Liver (tissue), 9 donors: ENCODE data around the gene RHOU. TPM values are rescaled to one million over a fixed set of nuclear protein-coding genes. Genes with fewer than 3 reads are reported as not detected.

Source experiments
- DNase-seq: peaks from one replicate; pipeline ENCODE4 v3.0.0-alpha.2; 2017; ENCODE audit warnings: low spot score
- H3K27ac ChIP-seq, 2 donors: one replicate each; pipeline ENCODE4 v1.7.0; 2013; ENCODE audit warnings: inconsistent platforms in 2 of 2, low read length in 2 of 2, control low read depth in 1 of 2, low read depth in 1 of 2, mild to moderate bottlenecking in 1 of 2
- H3K27me3 ChIP-seq, 4 donors: one replicate each; pipeline versions ENCODE4 v1.6.1 to v1.7.0; 2013; ENCODE audit warnings: low read length in 3 of 4, inconsistent platforms in 1 of 4, mild to moderate bottlenecking in 1 of 4, moderate library complexity in 1 of 4; ENCODE audit not compliant: control insufficient read depth in 4 of 4, insufficient read depth in 4 of 4
- H3K36me3 ChIP-seq, 4 donors: one replicate each; pipeline versions ENCODE4 v1.6.1 to v1.7.0; 2013; ENCODE audit warnings: low read length in 3 of 4, mild to moderate bottlenecking in 3 of 4, low read depth in 1 of 4, moderate library complexity in 1 of 4; ENCODE audit not compliant: control insufficient read depth in 4 of 4, insufficient read depth in 3 of 4
- H3K4me1 ChIP-seq, 4 donors: one replicate each; pipeline versions ENCODE4 v1.6.1 to v1.7.0; 2013; ENCODE audit warnings: low read length in 3 of 4, mild to moderate bottlenecking in 3 of 4, moderate library complexity in 1 of 4; ENCODE audit not compliant: control insufficient read depth in 4 of 4, insufficient read depth in 4 of 4
- H3K4me3 ChIP-seq, 3 donors: one replicate each; pipeline versions ENCODE4 v1.6.1 to v1.7.0; 2013; ENCODE audit warnings: low read length in 3 of 3, control low read depth in 1 of 3, low read depth in 1 of 3, mild to moderate bottlenecking in 1 of 3
- H3K9ac ChIP-seq, 2 donors: one replicate each; pipeline ENCODE4 v1.7.0; 2013; ENCODE audit warnings: low read length in 2 of 2, mild to moderate bottlenecking in 2 of 2, moderate library complexity in 2 of 2, control low read depth in 1 of 2, low read depth in 1 of 2
- H3K9me3 ChIP-seq, 4 donors: one replicate each; pipeline versions ENCODE4 v1.6.1 to v1.7.0; 2013; ENCODE audit warnings: low read length in 3 of 4; ENCODE audit not compliant: control insufficient read depth in 4 of 4
- ATF3 ChIP-seq: IDR thresholded peaks from 2 replicates; pipeline ENCODE4 v1.6.1; 2016; ENCODE audit warnings: antibody characterized with exemption
- CTCF ChIP-seq: fragments of 150-350 bp; IDR thresholded peaks from 2 replicates; pipeline ENCODE4 v1.5.1; 2017; ENCODE audit warnings: improper control_type of control experiment, low read depth, low read length; ENCODE audit not compliant: missing input control
- EGR1 ChIP-seq, 2 donors: IDR thresholded peaks; 2 replicates each; pipeline ENCODE4 v1.6.1; 2016 to 2018; ENCODE audit warnings: antibody characterized with exemption in 2 of 2, low read depth in 2 of 2
- FOXA1 ChIP-seq: IDR thresholded peaks from 2 replicates; pipeline ENCODE4 v1.6.1; 2016; ENCODE audit warnings: antibody characterized with exemption
- FOXA2 ChIP-seq: IDR thresholded peaks from 2 replicates; pipeline ENCODE4 v1.6.1; 2016; ENCODE audit warnings: antibody characterized with exemption
- GABPA ChIP-seq, 2 donors: IDR thresholded peaks in 1 of 2; conservative IDR thresholded peaks in 1 of 2; 2 replicates each; pipeline ENCODE4 v1.6.1; 2016; ENCODE audit warnings: antibody characterized with exemption in 2 of 2, mild to moderate bottlenecking in 1 of 2, moderate library complexity in 1 of 2
- HNF4A ChIP-seq, 2 donors: conservative IDR thresholded peaks; 2 replicates each; pipeline ENCODE4 v1.6.1; 2016; ENCODE audit warnings: antibody characterized with exemption in 2 of 2, mild to moderate bottlenecking in 2 of 2
- HNF4G ChIP-seq: IDR thresholded peaks from 2 replicates; pipeline ENCODE4 v1.6.1; 2016; ENCODE audit warnings: antibody characterized with exemption
- JUND ChIP-seq, 2 donors: IDR thresholded peaks; 2 replicates each; pipeline ENCODE4 v1.6.1; 2016; ENCODE audit warnings: antibody characterized with exemption in 2 of 2
- MAX ChIP-seq: IDR thresholded peaks from 2 replicates; pipeline ENCODE4 v1.6.1; 2016; ENCODE audit warnings: antibody characterized with exemption
- NR2F2 ChIP-seq: IDR thresholded peaks from 2 replicates; pipeline ENCODE4 v1.6.1; 2016; ENCODE audit warnings: antibody characterized with exemption
- RAD21 ChIP-seq, 2 donors: IDR thresholded peaks; 2 replicates each; pipeline ENCODE4 v1.6.1; 2016; ENCODE audit warnings: antibody characterized with exemption in 2 of 2, mild to moderate bottlenecking in 2 of 2
- REST ChIP-seq: IDR thresholded peaks from 2 replicates; pipeline ENCODE4 v1.6.1; 2016; ENCODE audit warnings: antibody characterized with exemption, mild to moderate bottlenecking
- RXRA ChIP-seq, 2 donors: IDR thresholded peaks; 2 replicates each; pipeline ENCODE4 v1.6.1; 2017 to 2018; ENCODE audit warnings: antibody characterized with exemption in 2 of 2, mild to moderate bottlenecking in 1 of 2
- SP1 ChIP-seq: IDR thresholded peaks from 2 replicates; pipeline ENCODE4 v1.6.1; 2018; ENCODE audit warnings: antibody characterized with exemption, mild to moderate bottlenecking
- TAF1 ChIP-seq: conservative IDR thresholded peaks from 2 replicates; pipeline ENCODE4 v1.6.1; 2016; ENCODE audit warnings: antibody characterized with exemption, mild to moderate bottlenecking
- YY1 ChIP-seq: IDR thresholded peaks from 2 replicates; pipeline ENCODE4 v1.6.1; 2016; ENCODE audit warnings: antibody characterized with exemption, mild to moderate bottlenecking
- ZBTB33 ChIP-seq: IDR thresholded peaks from 2 replicates; pipeline ENCODE4 v1.6.1; 2016; ENCODE audit warnings: antibody characterized with exemption
- WGBS: extraction: QIAGEN DNeasy Blood & Tissue Kit; methylation state at CpG from one replicate; pipeline ENCODE4 v1.1.7; 2013; 5-methylcytosine and 5-hydroxymethylcytosine counted together
- polyA plus RNA-seq, 2 donors: library from polyadenylated mRNA; stranded (reverse) in 1 of 2; unstranded in 1 of 2; fragments of 200-250 nt in 1 of 2; fragments of >200 nt in 1 of 2; fragmentation: Nextera tagmentation in 1 of 2; extraction: Ambion mirVana in 1 of 2; gene quantifications; one replicate each; pipeline versions ENCODE4 v1.2.1 to v1.2.3, GENCODE V29; 2013 to 2015
- total RNA-seq, 2 donors: library from RNA; depleted of rRNA; stranded (reverse); fragments of >200 nt; gene quantifications; one replicate each; pipeline ENCODE4 v1.2.3, GENCODE V29; 2014
- donor health status: healthy.
- donor health status: healthy.
- donor health status: healthy.
- donor health status: healthy.
- donor health status: healthy.

The RHOU gene
- total and polyA plus RNA-seq, 4 donors, result 6.4 to 12.0 (median 11.6) TPM

GRCh38 chr1:228767636-228768354 is 32.5 kb downstream of the RHOU start (continued):
- TF ChIP-seq CTCF, result no peak
- no peak for TF ChIP-seq FOXA2
- no peak for TF ChIP-seq SP1
- no peak for TF ChIP-seq JUND (IDR thresholded peaks at IDR 0.05)

GRCh38 chr1:228768355-228769000 is 33.2 kb downstream of the RHOU start:
- no peak for DNase-seq
- Histone ChIP-seq H3K36me3 (no peaks in the 10 kb centered on the region), H3K4me3 (no peak overlapping the region), H3K27ac (no peak overlapping the region), H3K4me1 (peaks cover 0 to 8% (median 4%) of the 10 kb centered on the region in 4 donors), H3K27me3 (no peaks in the 10 kb centered on the region), H3K9ac (no peak overlapping the region), H3K9me3 (no peaks in the 10 kb centered on the region)
- TF ChIP-seq REST, result no peak
- no peak for TF ChIP-seq MAX
- no peak for TF ChIP-seq RAD21 (IDR thresholded peaks at IDR 0.05)
- TF ChIP-seq RXRA (IDR thresholded peaks at IDR 0.05), result no peak
- TF ChIP-seq SP1, result no peak
- TF ChIP-seq NR2F2, result no peak
- no peak for TF ChIP-seq YY1
- TF ChIP-seq HNF4G, result no peak
- no peak for TF ChIP-seq FOXA1
- no peak for TF ChIP-seq JUND (IDR thresholded peaks at IDR 0.05)
- no peak for TF ChIP-seq ZBTB33
- no peak for TF ChIP-seq CTCF
- TF ChIP-seq ATF3, result no peak
- TF ChIP-seq FOXA2, result no peak
- TF ChIP-seq GABPA (IDR thresholded peaks at IDR 0.05 in 1 of 2, conservative IDR thresholded peaks at IDR 0.05 in 1 of 2), result no peak
- no peak for TF ChIP-seq TAF1
- TF ChIP-seq HNF4A (conservative IDR thresholded peaks at IDR 0.05), result no peak
- TF ChIP-seq EGR1 (IDR thresholded peaks at IDR 0.05; ENCODE audit: low read depth in 2 of 2), result no peak
- 79% methylated on average over 12 of the region's 12 CpGs for WGBS
